Activated CD8-positive, alpha-beta memory T cell treated with anti-CD3 and anti-CD28 coated beads, Interleukin-2, amount 50 U/mL, for 24 hours (primary cell): ENCODE results near the gene TRERF1.
"Not testable (repeated sequence)": the region's sequence is repeated elsewhere in the genome, so short reads cannot be mapped to it uniquely, and the experiment has no call there.

Experiments
- DNase-seq: peaks from one replicate; pipeline ENCODE4 v3.0.0-alpha.2; 2020; ENCODE audit errors: extremely low read depth

Gene TRERF1

GRCh38 chr6:42450477-42451332 lies 1.0 kb downstream of the TRERF1 start:
- DNase-seq, result no peak

GRCh38 chr6:42449917-42450476 lies 1.7 kb downstream of the TRERF1 start:
- no peak for DNase-seq

GRCh38 chr6:42448927-42449659 lies 2.6 kb downstream of the TRERF1 start:
- no peak for DNase-seq

- DNase-seq, result no peak
These were observed 3.3 kb downstream of the TRERF1 start for GRCh38 chr6:42448391-42448790.

- DNase-seq, result no peak
These were observed 4.7 kb downstream of the TRERF1 start for GRCh38 chr6:42446996-42447395.

- DNase-seq, result no peak
These were observed 5.4 kb downstream of the TRERF1 start for GRCh38 chr6:42446370-42446769.

- not testable (repeated sequence) for DNase-seq
These were observed 5.8 kb downstream of the TRERF1 start for GRCh38 chr6:42445955-42446354.

GRCh38 chr6:42443312-42444060 lies 8.2 kb downstream of the TRERF1 start:
- no peak for DNase-seq

- no peak for DNase-seq
These were observed 10.0 kb downstream of the TRERF1 start for GRCh38 chr6:42441697-42442081.

- DNase-seq, result no peak
These were observed 10.7 kb downstream of the TRERF1 start for GRCh38 chr6:42440778-42441696.

GRCh38 chr6:42440027-42440426 lies 11.7 kb downstream of the TRERF1 start:
- DNase-seq, result no peak

- DNase-seq, result no peak
These were observed 14.9 kb downstream of the TRERF1 start for GRCh38 chr6:42436825-42437224.

GRCh38 chr6:42434237-42434636 lies 17.5 kb downstream of the TRERF1 start:
- no peak for DNase-seq

- no peak for DNase-seq
These were observed 18.3 kb downstream of the TRERF1 start for GRCh38 chr6:42433409-42433808.

- no peak for DNase-seq
These were observed 19.8 kb downstream of the TRERF1 start for GRCh38 chr6:42431877-42432276.

GRCh38 chr6:42431356-42431755 lies 20.4 kb downstream of the TRERF1 start:
- no peak for DNase-seq

GRCh38 chr6:42429836-42430235 lies 21.9 kb downstream of the TRERF1 start:
- no peak for DNase-seq

- no peak for DNase-seq
These were observed 22.6 kb downstream of the TRERF1 start for GRCh38 chr6:42429042-42429585.

- no peak for DNase-seq
These were observed 23.2 kb downstream of the TRERF1 start for GRCh38 chr6:42428326-42429041.

GRCh38 chr6:42427871-42428270 lies 23.9 kb downstream of the TRERF1 start:
- no peak for DNase-seq
